Measurements from ENCODE around the gene FASN.
A peak's percentile ranks its signal among the peaks of the same experiment; 100 is the strongest.

FASN gene

DNA sequence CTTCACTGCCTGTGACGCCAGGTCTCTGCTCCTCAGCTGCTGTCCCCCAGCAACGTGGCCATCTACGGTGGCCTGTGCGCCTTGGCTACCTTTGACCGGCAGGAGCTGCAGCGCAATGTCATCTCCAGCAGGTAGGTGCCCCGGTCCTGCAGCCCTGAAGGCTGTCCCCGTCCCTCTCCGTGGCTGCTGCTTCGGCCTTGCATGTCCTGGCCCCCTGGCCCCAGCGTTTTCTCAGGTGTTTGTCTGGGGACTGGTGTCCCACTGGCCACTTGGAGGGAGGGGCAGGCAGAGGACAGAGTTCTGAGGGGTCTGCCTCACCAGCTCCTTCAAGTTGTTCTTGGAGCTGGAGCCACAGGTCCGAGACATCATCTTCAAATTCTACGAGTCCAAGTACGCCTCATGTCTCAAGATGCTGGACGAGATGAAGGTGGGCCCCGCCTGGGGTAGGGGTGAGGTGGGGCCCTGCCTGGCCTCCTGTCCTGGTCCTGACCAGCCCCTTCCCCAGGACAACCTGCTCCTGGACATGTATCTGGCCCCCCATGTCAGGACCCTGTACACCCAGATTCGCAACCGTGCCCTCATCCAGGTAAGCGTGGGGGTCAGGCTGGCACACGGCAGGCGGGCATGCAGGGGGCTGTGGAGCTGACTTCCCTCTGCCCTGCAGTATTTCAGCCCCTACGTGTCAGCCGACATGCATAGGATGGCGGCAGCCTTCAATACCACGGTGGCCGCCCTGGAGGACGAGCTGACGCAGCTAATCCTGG lies 41.9 kb downstream of the FASN start:
- no peak for DNase-seq (ENCODE audit: low spot score)

DNA sequence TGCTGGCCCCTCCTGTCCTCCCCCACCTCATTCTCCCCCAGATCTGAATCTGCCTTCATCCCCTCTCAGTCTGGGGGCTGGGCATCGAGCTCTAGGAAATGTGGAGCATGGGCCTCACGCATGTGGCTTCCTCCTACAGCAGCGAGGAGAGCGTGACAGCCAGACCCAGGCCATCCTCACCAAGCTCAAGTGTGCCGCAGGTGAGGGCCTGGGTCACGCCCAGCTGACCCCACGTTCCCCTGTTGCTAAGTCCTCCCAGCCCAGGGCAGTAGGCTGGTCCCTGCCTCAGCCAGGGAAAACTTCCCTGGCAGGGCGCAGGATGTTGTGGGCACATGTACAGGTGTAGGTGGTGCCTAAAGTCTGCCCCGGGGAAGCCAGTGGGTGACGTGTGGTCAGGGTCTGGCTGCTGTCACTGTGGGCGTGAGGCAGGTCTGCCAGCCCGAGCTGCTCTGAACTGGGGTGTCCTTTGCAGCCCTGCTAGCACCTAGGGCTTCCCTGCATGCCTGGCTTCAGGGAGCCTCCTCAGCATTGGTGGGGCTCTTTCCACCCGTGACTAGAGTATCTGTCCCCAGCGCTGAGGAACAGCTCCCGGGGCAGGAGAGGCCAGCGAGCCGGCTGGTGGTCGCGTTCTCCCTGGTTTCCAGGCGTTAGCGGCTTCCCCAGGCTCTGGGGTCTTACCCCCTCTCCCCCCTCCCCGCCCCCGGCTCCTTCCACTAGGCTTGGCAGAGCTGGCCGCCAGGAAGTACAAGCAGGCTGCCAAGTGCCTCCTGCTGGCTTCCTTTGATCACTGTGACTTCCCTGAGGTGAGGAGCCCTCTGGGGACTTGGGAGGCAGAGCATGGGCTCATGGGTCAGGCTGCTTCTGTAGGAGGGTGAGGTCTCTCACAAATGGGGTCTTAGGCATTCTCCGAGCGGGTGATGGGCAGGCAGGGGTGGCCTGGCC lies 42.7 kb downstream of the FASN start:
- DNase-seq (ENCODE audit: low spot score), result no peak

DNA sequence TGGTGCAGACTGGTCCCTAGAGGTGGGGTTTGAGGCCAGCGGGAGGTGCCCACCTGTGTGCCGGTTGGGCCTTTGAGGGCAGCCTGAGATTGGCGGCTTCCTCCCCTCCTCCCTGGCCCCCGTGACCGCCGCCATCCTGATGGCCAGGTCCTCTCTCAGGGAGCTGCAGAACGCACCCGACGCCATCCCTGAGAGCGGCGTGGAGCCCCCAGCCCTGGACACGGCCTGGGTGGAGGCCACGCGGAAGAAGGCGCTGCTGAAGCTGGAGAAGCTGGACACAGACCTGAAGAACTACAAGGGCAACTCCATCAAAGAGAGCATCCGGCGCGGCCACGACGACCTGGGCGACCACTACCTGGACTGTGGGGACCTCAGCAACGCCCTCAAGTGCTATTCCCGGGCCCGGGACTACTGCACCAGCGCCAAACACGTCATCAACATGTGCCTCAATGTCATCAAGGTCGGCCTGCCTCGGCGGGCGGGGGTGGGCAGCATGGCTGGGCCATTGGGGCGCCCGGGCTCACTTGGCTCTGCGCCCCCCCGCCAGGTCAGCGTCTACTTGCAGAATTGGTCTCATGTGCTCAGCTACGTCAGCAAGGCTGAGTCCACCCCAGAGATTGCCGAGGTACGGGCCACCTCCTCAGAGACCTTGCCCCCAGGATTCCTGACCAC lies 43.5 kb downstream of the FASN start:
- DNase-seq (ENCODE audit: low spot score), result no peak

DNA sequence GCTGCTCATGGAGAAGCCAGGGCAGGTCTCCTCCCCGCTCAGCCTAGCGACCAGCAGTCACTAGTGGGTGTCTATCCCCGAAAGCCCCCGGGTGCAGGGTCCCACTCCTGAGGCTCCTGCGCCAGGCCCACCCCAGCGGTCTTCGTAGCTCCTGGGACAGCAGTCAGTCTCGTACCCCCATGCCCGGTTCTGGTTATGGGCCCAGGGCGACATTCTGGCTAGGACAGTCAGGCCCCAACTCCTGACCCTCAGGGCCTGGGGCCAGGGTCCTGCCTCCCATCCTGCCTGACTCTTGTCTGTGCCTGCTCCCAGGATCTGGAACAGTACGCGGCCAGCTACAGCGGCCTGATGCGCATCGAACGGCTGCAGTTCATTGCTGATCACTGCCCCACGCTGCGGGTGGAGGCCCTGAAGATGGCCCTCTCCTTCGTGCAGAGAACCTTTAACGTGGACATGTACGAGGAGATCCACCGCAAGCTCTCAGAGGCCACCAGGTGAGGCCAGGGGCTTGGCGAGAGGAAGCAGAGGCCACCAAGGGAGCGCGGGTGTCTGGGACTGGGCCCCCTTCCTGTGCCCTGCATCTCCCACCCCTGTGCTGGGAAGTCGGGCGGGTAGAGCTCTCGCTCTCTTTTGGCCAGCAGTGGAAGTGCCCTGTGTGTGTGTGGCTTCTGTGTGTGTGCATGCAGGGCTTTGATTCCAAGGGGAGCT lies 44.3 kb downstream of the FASN start:
- DNase-seq (ENCODE audit: low spot score), result no peak

- DNase-seq (ENCODE audit: low spot score), result no peak
These were observed 44.9 kb downstream of the FASN start for GRCh38 chr17:82053130-82053529.

GRCh38 chr17:82052638-82053059 lies 45.4 kb downstream of the FASN start:
- DNase-seq (ENCODE audit: low spot score), result no peak

DNA sequence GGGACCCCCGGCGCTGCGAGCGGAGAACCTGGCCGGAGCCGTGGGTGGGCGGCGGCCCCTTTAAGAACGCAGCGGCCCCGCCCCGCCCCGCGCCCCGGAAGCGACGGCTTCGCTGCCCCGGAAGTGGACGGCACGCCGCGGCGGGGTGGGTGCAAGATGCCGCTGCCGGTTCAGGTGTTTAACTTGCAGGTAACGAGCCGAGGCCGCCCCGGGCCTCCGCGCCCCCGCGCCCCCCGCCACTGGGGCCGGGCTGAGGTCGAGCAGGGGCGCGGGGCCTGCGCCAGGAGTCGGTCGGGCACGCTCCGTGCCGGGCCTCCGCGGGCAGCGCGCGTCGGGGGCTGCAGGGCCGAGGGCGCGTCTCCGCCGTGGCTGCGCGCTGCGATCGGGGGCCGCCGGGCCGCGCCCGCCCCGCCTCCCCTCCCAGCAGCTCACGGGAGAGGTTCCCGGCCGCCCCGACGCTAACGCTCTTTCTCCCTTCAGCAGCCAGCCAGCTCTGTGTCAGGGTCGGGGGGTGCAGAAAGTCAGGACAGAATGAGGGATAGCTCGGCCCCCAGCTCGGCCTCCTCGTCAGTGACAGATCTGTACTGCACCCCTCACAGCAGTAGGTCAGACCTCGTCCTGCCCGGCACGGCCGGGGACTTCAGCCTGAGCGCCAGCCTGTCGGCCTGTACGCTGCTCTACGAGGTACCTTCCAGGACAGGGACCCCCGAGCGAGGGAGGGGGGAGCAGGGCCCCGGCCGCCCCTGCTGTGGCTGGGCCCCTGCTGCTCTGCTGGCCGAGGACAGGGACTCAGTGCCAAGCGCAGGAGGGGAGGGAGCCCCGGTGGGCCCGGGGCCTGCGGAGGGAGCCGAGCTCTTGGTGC lies 46.0 kb downstream of the FASN start, which contains the start of the genes GPS1 and RFNG:
Gene GPS1 (plus strand): TSS at position 123 of the 862 bp plus-strand sequence. CDS start 34 bp downstream, at position 157.
Gene RFNG (minus strand): TSS at position 36 of the 862 bp plus-strand sequence. CDS start 45 bp downstream, outside the sequence.
- peak; percentile 69 for DNase-seq (ENCODE audit: low spot score)

GRCh38 chr17:82050761-82051641 lies 47.0 kb downstream of the FASN start:
- no peak for DNase-seq (ENCODE audit: low spot score)

DNA sequence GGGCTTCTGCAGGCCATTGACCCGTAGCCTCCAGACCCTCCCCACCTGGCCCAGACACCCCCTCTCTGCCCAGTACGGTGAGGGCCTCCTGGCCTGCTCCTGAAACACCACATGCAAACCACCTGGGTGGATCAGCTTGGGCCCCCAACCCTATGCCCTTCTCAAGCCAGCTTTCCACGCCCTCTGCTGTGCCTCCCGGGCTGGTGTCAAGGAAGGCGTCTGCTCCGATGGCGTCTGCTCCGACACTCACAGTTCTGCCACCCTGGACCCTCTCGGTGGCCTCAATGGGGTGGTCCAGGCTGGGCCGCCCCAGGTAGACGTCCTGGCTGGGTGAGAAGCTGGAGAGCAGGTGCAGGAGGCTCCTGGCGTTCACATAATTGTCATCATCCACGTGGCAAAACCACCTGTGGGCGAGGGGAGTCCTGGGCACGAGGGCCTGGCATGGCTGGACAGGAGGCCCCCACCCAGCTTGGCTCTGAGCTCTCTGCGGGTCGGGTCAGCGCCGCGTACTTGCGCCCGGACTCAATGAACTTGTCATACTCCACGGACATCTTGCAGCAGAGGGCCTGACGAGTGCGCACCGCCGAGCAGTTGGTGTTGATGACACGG lies 47.8 kb downstream of the FASN start:
- no peak for DNase-seq (ENCODE audit: low spot score)

DNA sequence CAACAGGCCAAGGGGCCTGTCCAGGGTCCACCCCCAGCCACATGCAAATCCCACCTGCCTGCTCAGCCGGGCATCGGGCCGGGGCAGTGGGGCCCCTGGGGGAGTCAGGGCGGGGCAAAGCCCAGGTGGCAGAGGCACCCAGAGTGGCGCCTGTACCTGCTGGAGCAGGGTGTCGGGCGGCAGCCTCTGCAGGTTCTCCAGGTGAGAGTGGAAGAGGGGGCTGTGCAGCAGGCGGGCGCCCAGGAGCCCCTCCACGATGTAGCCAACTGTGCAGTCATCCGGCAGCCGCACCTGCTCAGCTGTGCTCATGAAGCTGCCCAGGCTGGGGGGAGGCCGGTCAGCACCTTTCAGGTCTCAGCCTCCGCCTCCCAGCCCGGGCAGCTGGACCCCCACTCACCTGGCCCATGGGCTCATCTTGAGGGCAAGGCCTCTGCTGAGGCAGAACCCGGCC lies 48.5 kb downstream of the FASN start:
- no peak for DNase-seq (ENCODE audit: low spot score)

DNA sequence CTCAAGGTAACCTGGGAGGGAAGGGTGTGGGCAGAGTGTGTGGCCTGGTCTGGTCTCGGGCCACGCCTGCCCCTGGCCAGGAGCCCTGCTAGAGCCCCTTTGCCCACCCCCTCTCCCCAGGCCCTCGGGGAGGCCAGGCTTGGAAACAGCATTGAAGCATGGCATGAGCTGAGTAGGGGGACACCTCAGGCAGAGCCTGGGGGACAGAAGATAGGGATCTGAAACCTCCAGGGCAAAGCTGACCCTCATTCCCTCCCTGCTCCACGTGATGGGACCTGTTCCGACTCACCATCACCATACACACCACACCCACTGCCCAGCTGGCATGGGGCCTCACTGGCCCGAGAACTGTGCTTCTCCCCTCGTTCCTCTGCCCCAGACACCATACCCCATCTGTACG lies 48.9 kb downstream of the FASN start:
- DNase-seq (ENCODE audit: low spot score), result no peak

- no peak for DNase-seq (ENCODE audit: low spot score)
These were observed 49.5 kb downstream of the FASN start for GRCh38 chr17:82048571-82048971.

GRCh38 chr17:82047914-82048570 lies 50.0 kb downstream of the FASN start:
- no peak for DNase-seq (ENCODE audit: low spot score)

- DNase-seq (ENCODE audit: low spot score), result no peak
These were observed 50.7 kb downstream of the FASN start for GRCh38 chr17:82047379-82047778.

DNA sequence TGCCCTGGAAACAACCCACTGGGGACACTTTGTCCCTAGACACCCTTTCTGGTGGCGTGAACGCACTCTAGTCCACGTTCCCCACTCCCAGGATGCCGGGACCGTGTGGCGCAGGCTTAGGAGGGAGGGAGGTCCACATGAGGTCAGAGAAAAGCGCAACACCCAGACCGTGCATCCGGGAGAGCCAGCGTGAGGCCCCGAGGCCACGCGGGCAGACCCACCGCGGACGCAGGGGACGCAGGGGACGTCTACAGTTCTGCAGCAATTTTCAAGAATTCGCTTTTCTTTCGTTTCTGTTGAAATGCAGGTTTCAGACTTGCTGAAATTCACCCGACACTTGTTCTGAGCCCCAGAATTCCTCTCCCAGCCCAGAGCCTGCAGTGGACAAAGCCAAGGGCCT lies 51.1 kb downstream of the FASN start:
- DNase-seq (ENCODE audit: low spot score), result no peak

- no peak for DNase-seq (ENCODE audit: low spot score)
These were observed 52.0 kb downstream of the FASN start for GRCh38 chr17:82045936-82046484.

DNA sequence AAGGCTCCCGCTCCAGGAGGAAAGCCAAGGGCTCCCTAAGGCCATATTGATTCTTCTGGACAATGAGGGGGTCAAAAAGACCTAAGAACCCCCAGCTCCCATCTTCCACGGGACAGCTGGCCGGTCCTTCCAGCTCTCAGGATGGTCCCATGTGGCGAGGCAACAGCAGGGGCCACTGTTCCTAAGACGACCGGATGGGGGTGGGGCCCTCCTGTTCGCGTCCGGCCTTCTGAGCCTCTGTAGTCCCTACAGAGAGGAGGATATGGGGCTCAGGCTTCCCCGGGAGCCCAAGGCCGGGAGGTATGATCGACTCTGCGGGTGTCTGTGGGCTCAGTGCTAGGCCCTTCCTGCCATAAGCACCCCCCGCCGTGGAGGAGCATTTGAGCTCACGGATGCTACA lies 54.5 kb downstream of the FASN start:
- DNase-seq (ENCODE audit: low spot score), result no peak

DNA sequence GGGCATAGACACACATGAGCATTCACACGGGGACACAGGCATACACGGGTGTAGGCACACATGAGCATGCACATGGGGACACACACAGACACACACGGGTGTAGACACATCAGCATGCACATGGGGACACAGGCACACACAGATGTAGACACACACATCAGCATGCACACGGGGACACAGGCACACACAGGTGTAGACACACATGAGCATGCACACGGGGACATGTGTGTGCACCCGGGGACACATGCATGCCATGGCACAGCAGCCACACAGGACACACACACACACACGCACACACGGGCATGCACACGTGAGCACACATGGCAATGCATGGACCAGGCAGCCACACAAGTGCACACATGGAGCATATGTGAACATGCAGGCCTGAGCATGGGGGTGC lies 55.4 kb downstream of the FASN start:
- no peak for DNase-seq (ENCODE audit: low spot score)

Data from RKO (cell line).